COLO668 (cell line): ENCODE measurements around the gene CNGB1.
A peak's percentile ranks its signal among the peaks of the same experiment; 100 is the strongest.
"Not testable (repeated sequence)": the region's sequence is repeated elsewhere in the genome, so short reads cannot be mapped to it uniquely, and the experiment has no call there.

Source experiments
- DNase-seq: peaks from one replicate; lab custom pipeline; 2025; ENCODE audit not compliant: unreplicated experiment; lab: John Stamatoyannopoulos, UW

CNGB1 gene

GRCh38 chr16:57892447-57893096 is 78.4 kb downstream of the CNGB1 start:
- no peak for DNase-seq

- no peak for DNase-seq
Observed at GRCh38 chr16:57892041-57892440, 78.9 kb downstream of the CNGB1 start.

GRCh38 chr16:57890752-57891111 is 80.2 kb downstream of the CNGB1 start:
- no peak for DNase-seq

GRCh38 chr16:57889960-57890751 is 80.8 kb downstream of the CNGB1 start:
- no peak for DNase-seq

- no peak for DNase-seq
Observed at GRCh38 chr16:57889522-57889921, 81.4 kb downstream of the CNGB1 start.

- DNase-seq, result no peak
Observed at GRCh38 chr16:57889111-57889510, 81.8 kb downstream of the CNGB1 start.

- no peak for DNase-seq
Observed at GRCh38 chr16:57888128-57888527, 82.8 kb downstream of the CNGB1 start.

- no peak for DNase-seq
Observed at GRCh38 chr16:57887711-57888110, 83.2 kb downstream of the CNGB1 start.

GRCh38 chr16:57886427-57886826 is 84.5 kb downstream of the CNGB1 start:
- no peak for DNase-seq

- no peak for DNase-seq
Observed at GRCh38 chr16:57884655-57885133, 86.2 kb downstream of the CNGB1 start.

- DNase-seq, result peak; percentile 16
Observed at GRCh38 chr16:57883953-57884654, 86.8 kb downstream of the CNGB1 start.

GRCh38 chr16:57883480-57883879 is 87.4 kb downstream of the CNGB1 start:
- DNase-seq, result no peak

- no peak for DNase-seq
Observed at GRCh38 chr16:57882792-57883191, 88.1 kb downstream of the CNGB1 start.

- DNase-seq, result no peak
Observed at GRCh38 chr16:57882206-57882605, 88.7 kb downstream of the CNGB1 start.

GRCh38 chr16:57878586-57878985 is 92.3 kb downstream of the CNGB1 start:
- DNase-seq, result no peak

GRCh38 chr16:57876210-57876609 is 94.7 kb downstream of the CNGB1 start:
- no peak for DNase-seq

GRCh38 chr16:57875347-57875746 is 95.6 kb downstream of the CNGB1 start:
- no peak for DNase-seq

GRCh38 chr16:57873218-57873617 is 97.7 kb downstream of the CNGB1 start:
- DNase-seq, result peak; percentile 23

GRCh38 chr16:57872764-57873163 is 98.2 kb downstream of the CNGB1 start:
- DNase-seq, result not testable (repeated sequence)

GRCh38 chr16:57871456-57871855 is 99.5 kb downstream of the CNGB1 start:
- no peak for DNase-seq

- DNase-seq, result no peak
Observed at GRCh38 chr16:57870753-57871454, 100.0 kb downstream of the CNGB1 start.
